ENCODE measurements around the gene RHBDL2. TPM values are rescaled to one million over a fixed set of nuclear protein-coding genes. Genes with fewer than 3 reads are reported as not detected.

Gene RHBDL2
- total and polyA plus RNA-seq, 9 donors, result 0.35 to 1.1 (median 0.55) TPM

Other genes with a start within 250 kb of the RHBDL2 start
- 13.6 TPM for gene RRAGC, start 82.1 kb downstream of the RHBDL2 start, total RNA-seq
- 10 to 100 TPM; 19.1 to 26.2 (median 20.7) TPM for gene RRAGC, start 82.1 kb downstream of the RHBDL2 start, polyA plus RNA-seq (ENCODE audit: insufficient read depth in 1 of 8, insufficient read length in 8 of 8, low replicate concordance in 1 of 8)
- 10.5 TPM for gene MYCBP, start 68.5 kb downstream of the RHBDL2 start, total RNA-seq
- 10 to 100 TPM; 20.9 to 29.6 (median 23.6) TPM for gene MYCBP, start 68.5 kb downstream of the RHBDL2 start, polyA plus RNA-seq (ENCODE audit: insufficient read depth in 1 of 8, insufficient read length in 8 of 8, low replicate concordance in 1 of 8)
- not detected for gene GJA9, start 60.2 kb downstream of the RHBDL2 start, total RNA-seq
- under 1 TPM in 3 of 8 donors, not detected in 5; 0.18 to 0.24 (median 0.24) TPM for gene GJA9, start 60.2 kb downstream of the RHBDL2 start, polyA plus RNA-seq (ENCODE audit: insufficient read depth in 1 of 8, insufficient read length in 8 of 8, low replicate concordance in 1 of 8)
- 21.4 TPM for gene AKIRIN1, start 49.4 kb upstream of the RHBDL2 start, total RNA-seq
- gene AKIRIN1, start 49.4 kb upstream of the RHBDL2 start, polyA plus RNA-seq (ENCODE audit: insufficient read depth in 1 of 8, insufficient read length in 8 of 8, low replicate concordance in 1 of 8), result 10 to 100 TPM; 32.4 to 44.1 (median 39.0) TPM
- gene NDUFS5, start 84.5 kb upstream of the RHBDL2 start, total RNA-seq, result 452 TPM
- gene NDUFS5, start 84.5 kb upstream of the RHBDL2 start, polyA plus RNA-seq (ENCODE audit: insufficient read depth in 1 of 8, insufficient read length in 8 of 8, low replicate concordance in 1 of 8), result 100 to 1,000 TPM; 248 to 410 (median 285) TPM

All from muscle of leg (tissue), 9 donors.